ENCODE measurements around the gene C11orf21. TPM values are rescaled to one million over a fixed set of nuclear protein-coding genes. Genes with fewer than 3 reads are reported as not detected.

Gene C11orf21
- total RNA-seq, 1 donor from 2014 or later, result not detected

DNA sequence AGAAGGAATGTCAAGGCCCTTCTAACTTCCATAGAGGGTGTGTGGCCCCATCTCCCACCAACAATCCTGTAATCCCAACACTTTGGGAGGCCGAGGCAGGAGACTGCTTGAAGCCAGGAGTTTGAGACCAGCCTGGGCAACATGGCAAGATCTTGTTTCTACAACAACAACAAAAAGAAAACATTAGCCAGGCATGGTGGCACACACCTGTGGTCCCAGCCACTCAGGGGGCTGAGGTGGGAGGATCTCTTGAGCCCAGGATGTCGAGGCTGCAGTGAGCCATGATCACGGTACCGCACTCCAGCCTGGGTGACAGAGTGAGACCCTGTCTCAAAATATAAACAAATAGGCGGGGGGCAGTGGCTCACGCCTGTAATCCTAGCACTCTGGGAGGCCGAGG is 17.0 kb upstream of the C11orf21 start:
- FAIRE-seq, result no peak
- H3K79me2 ChIP-seq (ENCODE audit: insufficient read depth, low read length), result no peaks in the 10 kb centered on the region
- peaks cover 11% of the 10 kb centered on the region for H3K9me3 Mint-ChIP-seq (ENCODE audit: unreplicated experiment)

DNA sequence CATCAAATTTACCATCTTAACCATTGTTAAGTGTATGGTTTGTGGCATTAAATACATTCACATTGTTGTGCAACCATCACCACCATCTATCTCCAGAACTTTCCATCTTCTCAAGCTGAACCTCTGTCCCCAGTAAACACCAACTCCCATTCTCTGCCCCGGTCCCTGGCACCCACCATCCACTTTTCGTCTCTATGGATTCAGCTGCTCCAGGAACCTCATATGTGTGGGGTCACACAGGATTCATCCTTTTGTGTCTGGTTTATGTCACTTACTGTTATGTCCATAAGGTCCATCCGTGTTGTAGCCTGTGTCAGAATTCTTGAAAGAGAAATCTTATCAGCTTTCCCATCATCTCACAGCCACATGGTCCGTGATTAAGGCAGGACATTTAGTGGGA is 16.4 kb upstream of the C11orf21 start:
- Mint-ChIP-seq H3K36me3 (ENCODE audit: low read depth, unreplicated experiment) (peaks cover 8% of the 10 kb centered on the region), H3K9me3 (ENCODE audit: unreplicated experiment) (peaks cover 11% of the 10 kb centered on the region), H3K4me1 (ENCODE audit: low read depth, unreplicated experiment) (no peaks in the 10 kb centered on the region), H3K27ac (ENCODE audit: unreplicated experiment) (no peak overlapping the region), H3K27me3 (ENCODE audit: low read depth, unreplicated experiment) (peaks cover 42% of the 10 kb centered on the region), H3K4me3 (ENCODE audit: unreplicated experiment) (no peak overlapping the region)
- FAIRE-seq, result no peak
- no peaks in the 10 kb centered on the region for H3K9me3 ChIP-seq (ENCODE audit: insufficient read depth, low read depth, low read length)
- DNase-seq (ENCODE audit: low read depth), result no peak
- peaks cover 7% of the 10 kb centered on the region for H3K4me1 ChIP-seq (ENCODE audit: insufficient read depth, low read length)
- H3K36me3 ChIP-seq (ENCODE audit: insufficient read depth, low read length), result no peaks in the 10 kb centered on the region
- H3K27ac ChIP-seq (ENCODE audit: low read depth, low read length), result no peak overlapping the region
- H3K27me3 ChIP-seq (ENCODE audit: insufficient read depth, low read length), result no peaks in the 10 kb centered on the region
- H3K4me2 ChIP-seq (ENCODE audit: low read length), result no peak overlapping the region
- no peak overlapping the region for H2AFZ ChIP-seq (ENCODE audit: low read depth, low read length)
- H3K4me3 ChIP-seq (ENCODE audit: insufficient read depth, low read depth, low read length), result no peak overlapping the region
- TF ChIP-seq, protein P1, sequence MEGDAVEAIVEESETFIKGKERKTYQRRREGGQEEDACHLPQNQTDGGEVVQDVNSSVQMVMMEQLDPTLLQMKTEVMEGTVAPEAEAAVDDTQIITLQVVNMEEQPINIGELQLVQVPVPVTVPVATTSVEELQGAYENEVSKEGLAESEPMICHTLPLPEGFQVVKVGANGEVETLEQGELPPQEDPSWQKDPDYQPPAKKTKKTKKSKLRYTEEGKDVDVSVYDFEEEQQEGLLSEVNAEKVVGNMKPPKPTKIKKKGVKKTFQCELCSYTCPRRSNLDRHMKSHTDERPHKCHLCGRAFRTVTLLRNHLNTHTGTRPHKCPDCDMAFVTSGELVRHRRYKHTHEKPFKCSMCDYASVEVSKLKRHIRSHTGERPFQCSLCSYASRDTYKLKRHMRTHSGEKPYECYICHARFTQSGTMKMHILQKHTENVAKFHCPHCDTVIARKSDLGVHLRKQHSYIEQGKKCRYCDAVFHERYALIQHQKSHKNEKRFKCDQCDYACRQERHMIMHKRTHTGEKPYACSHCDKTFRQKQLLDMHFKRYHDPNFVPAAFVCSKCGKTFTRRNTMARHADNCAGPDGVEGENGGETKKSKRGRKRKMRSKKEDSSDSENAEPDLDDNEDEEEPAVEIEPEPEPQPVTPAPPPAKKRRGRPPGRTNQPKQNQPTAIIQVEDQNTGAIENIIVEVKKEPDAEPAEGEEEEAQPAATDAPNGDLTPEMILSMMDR (IDR thresholded peaks at IDR 0.05; ENCODE audit: insufficient read depth, low read depth, low read length), result no peak
- no peak for TF ChIP-seq EZH2 (IDR thresholded peaks at IDR 0.05; ENCODE audit: insufficient read depth, low read length)
- H4K20me1 ChIP-seq (ENCODE audit: insufficient read depth, low read length), result no peaks in the 10 kb centered on the region
- H3K9ac ChIP-seq (ENCODE audit: low read length), result no peak overlapping the region
- no peaks in the 10 kb centered on the region for H3K79me2 ChIP-seq (ENCODE audit: insufficient read depth, low read length)

More for the DNA sequence above, 17.0 kb upstream of the C11orf21 start:
- Mint-ChIP-seq H3K4me3 (ENCODE audit: unreplicated experiment) (no peak overlapping the region), H3K27ac (ENCODE audit: unreplicated experiment) (no peak overlapping the region), H3K4me1 (ENCODE audit: low read depth, unreplicated experiment) (no peaks in the 10 kb centered on the region), H3K27me3 (ENCODE audit: low read depth, unreplicated experiment) (peaks cover 45% of the 10 kb centered on the region), H3K36me3 (ENCODE audit: low read depth, unreplicated experiment) (peaks cover 8% of the 10 kb centered on the region)
- no peaks in the 10 kb centered on the region for H4K20me1 ChIP-seq (ENCODE audit: insufficient read depth, low read length)
- H3K27ac ChIP-seq (ENCODE audit: low read depth, low read length), result no peak overlapping the region
- TF ChIP-seq, protein P1 (IDR thresholded peaks at IDR 0.05; ENCODE audit: insufficient read depth, low read depth, low read length), result no peak
- no peak for TF ChIP-seq EZH2 (IDR thresholded peaks at IDR 0.05; ENCODE audit: insufficient read depth, low read length)
- H3K9me3 ChIP-seq (ENCODE audit: insufficient read depth, low read depth, low read length), result no peaks in the 10 kb centered on the region
- DNase-seq (ENCODE audit: low read depth), result no peak
- no peak overlapping the region for H3K9ac ChIP-seq (ENCODE audit: low read length)
- peaks cover 7% of the 10 kb centered on the region for H3K4me1 ChIP-seq (ENCODE audit: insufficient read depth, low read length)
- H3K36me3 ChIP-seq (ENCODE audit: insufficient read depth, low read length), result no peaks in the 10 kb centered on the region
- no peak overlapping the region for H3K4me3 ChIP-seq (ENCODE audit: insufficient read depth, low read depth, low read length)
- H2AFZ ChIP-seq (ENCODE audit: low read depth, low read length), result no peak overlapping the region
- H3K27me3 ChIP-seq (ENCODE audit: insufficient read depth, low read length), result no peaks in the 10 kb centered on the region
- H3K4me2 ChIP-seq (ENCODE audit: low read length), result no peak overlapping the region

DNA sequence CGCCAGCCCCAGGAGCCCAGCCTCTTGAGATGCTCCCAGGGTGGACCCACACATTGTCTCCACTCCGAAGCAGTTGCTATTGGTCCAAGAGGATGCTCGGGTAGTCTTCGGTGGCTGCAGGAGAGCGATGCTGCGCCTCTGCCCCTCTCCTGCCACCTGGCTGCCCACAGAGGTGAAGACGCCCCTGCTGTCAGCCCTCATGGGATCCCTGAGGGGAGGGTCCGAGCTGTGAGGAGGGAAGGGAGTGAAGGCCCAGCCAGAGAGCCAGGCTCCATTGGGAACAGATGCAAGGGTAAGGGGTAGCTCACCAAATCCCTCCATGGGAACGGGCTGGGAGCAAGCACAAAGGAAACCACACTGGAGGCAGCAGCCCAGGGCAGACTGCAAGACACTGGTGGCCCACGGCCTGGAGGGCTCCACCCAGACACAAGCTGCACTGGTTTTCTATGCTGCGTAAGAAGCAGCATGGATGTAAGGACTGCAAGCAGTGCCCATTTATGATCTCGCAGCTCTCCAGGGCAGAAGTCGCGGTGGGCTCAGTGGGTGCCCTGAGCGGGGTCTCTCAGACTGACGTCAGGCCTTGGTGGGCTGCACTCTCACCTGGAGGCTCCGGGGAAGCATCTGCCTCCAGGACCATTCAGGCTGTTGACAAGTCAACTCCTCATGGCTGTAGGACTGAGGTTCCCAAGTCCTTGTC is 15.8 kb upstream of the C11orf21 start:
- no peak for FAIRE-seq
- Mint-ChIP-seq H3K27me3 (ENCODE audit: low read depth, unreplicated experiment) (peaks cover 42% of the 10 kb centered on the region), H3K4me1 (ENCODE audit: low read depth, unreplicated experiment) (no peaks in the 10 kb centered on the region), H3K4me3 (ENCODE audit: unreplicated experiment) (no peak overlapping the region), H3K9me3 (ENCODE audit: unreplicated experiment) (peaks cover 5% of the 10 kb centered on the region), H3K27ac (ENCODE audit: unreplicated experiment) (no peak overlapping the region), H3K36me3 (ENCODE audit: low read depth, unreplicated experiment) (peaks cover 8% of the 10 kb centered on the region)
- DNase-seq (ENCODE audit: low read depth), result no peak
- Histone ChIP-seq H3K4me3 (ENCODE audit: insufficient read depth, low read depth, low read length) (no peak overlapping the region), H3K9me3 (ENCODE audit: insufficient read depth, low read depth, low read length) (no peaks in the 10 kb centered on the region), H3K4me1 (ENCODE audit: insufficient read depth, low read length) (peaks cover 10% of the 10 kb centered on the region), H3K4me2 (ENCODE audit: low read length) (no peak overlapping the region), H4K20me1 (ENCODE audit: insufficient read depth, low read length) (no peaks in the 10 kb centered on the region), H3K27ac (ENCODE audit: low read depth, low read length) (no peak overlapping the region), H3K27me3 (ENCODE audit: insufficient read depth, low read length) (no peaks in the 10 kb centered on the region), H3K79me2 (ENCODE audit: insufficient read depth, low read length) (no peaks in the 10 kb centered on the region), H3K9ac (ENCODE audit: low read length) (no peak overlapping the region), H3K36me3 (ENCODE audit: insufficient read depth, low read length) (no peaks in the 10 kb centered on the region), H2AFZ (ENCODE audit: low read depth, low read length) (no peak overlapping the region)
- no peak for TF ChIP-seq EZH2 (IDR thresholded peaks at IDR 0.05; ENCODE audit: insufficient read depth, low read length)
- TF ChIP-seq, protein P1 (IDR thresholded peaks at IDR 0.05; ENCODE audit: insufficient read depth, low read depth, low read length), result no peak

All from astrocyte (in vitro differentiated cells and primary cell).